NCI-H2196 (cell line): ENCODE measurements around the gene PTPRU.
"Not testable (repeated sequence)": the region's sequence is repeated elsewhere in the genome, so short reads cannot be mapped to it uniquely, and the experiment has no call there.

Experiments
- DNase-seq: peaks from one replicate; lab custom pipeline; 2025; ENCODE audit not compliant: unreplicated experiment; lab: John Stamatoyannopoulos, UW

The PTPRU gene

GRCh38 chr1:29285771-29286170 lies 49.4 kb downstream of the PTPRU start:
- DNase-seq = no peak

DNA sequence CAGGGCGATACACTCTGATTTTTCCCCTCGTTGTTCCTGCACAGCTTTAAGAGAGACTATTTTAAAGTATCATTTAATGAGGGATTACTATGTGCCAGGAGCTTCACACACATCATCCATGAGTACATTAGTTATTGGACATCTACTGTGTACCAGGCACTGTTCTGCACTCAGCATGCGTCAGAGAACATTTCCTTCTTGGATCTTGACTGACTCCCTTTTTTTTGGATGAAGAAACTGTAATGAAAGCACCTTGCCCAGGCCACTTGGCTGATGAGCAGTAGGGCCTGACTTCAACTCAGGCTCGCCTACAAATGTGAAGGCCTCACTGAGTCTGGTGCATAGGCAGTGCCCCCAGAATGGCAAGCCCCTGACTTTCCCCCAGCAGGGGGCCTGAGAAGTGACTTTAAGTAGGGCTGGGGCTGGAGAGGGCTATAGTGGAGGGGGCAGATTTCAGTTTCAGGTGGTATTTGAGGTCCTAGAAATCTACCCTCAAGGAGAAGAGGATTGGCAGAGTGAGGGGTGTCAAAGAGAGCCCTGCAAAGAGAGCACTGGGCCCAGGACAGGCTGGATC lies 50.0 kb downstream of the PTPRU start:
- DNase-seq = no peak

DNA sequence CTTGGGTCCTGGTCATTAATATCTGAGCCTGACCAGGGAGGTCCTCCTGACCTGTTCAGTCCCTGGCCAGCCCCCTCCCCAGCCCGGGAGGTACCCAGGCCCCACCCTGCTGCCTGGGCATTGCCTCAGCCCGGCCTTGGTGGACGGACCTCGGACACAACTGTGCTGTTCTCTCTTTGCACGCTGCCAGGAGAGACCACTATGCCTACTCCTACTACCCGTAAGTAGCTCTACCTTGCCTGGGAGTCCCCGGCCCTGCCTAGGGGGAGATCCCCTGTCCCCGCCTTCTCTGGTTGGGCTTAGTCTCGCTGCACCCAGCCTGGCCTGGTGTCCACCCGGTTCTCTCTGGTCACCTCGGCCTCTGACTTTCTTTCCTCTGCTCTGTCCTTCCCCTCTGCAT lies 53.2 kb downstream of the PTPRU start:
- no peak for DNase-seq

DNA sequence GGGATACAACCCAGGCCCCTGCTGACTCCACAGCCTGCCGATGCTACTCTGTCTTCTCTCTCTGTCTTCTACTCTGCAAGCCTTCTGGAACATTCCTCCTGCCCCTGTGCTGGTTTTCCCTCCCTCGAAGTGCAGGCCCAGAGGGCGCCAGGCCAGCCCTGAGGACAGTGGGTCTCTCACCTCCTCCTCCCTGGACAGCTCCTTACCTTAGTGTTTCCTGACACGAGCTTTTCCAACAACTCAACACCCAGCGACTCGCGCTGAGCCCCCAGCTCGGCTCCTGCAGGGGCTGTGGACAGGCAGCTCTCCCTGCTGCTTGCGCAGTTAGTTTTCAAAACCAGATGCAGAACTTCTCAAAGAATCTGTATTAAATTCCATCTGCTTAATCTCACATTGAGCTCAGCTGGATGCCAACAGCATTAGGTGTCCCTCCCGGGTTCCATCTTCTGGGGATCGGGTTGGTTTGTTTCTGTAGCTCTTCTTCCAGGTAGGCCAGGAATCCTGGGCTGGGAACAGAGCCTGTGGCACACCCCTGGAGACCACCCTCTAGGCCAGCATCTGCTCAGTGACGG lies 54.2 kb downstream of the PTPRU start:
- DNase-seq = no peak

GRCh38 chr1:29291756-29292155 lies 55.4 kb downstream of the PTPRU start:
- DNase-seq = no peak

- DNase-seq = no peak
Observed at GRCh38 chr1:29292344-29292743, 56.0 kb downstream of the PTPRU start.

- no peak for DNase-seq
Observed at GRCh38 chr1:29297450-29297849, 61.1 kb downstream of the PTPRU start.

DNA sequence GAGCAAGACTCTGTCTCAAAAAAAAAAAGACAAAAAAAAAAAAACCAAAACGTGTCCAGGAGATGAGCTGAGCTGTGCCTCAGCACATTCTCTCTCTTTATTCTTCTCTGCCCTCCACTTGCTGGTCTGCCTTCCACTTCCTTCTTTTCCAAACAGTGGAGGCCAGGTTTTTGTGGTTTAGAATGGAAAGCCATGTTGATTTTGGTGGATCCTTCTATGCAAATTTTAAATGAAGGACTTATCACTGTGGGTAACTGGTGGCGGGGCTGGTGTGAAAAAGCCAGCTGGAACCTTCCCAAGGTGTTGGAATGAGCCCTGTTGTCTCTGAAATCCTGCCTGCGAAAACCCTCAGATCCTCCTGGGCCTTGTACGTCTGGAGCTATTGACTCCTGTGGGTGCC lies 61.9 kb downstream of the PTPRU start:
- no peak for DNase-seq

DNA sequence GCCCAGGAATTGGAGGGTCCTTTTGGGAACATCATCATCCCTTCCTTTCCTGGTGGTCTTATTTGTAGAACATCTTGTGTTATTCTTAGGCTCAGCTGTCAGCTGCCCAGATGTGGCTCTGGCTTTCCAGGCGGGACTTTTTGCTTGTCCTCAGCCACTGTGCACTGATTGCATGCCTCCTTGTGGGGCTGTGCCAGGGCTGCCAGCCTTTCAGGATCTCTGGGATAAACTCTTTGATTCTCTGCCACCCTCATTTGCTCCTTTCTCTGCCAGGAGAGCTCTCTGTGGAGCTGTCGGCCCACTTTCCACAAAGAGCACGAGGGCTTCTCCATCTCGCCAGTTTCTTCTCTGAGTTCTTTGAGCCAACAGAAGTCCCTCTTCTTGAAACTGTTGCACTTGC lies 63.1 kb downstream of the PTPRU start:
- DNase-seq = no peak

- not testable (repeated sequence) for DNase-seq
Observed at GRCh38 chr1:29301732-29302131, 65.4 kb downstream of the PTPRU start.

- DNase-seq = no peak
Observed at GRCh38 chr1:29303201-29304024, 67.1 kb downstream of the PTPRU start.

GRCh38 chr1:29304025-29304684 lies 67.8 kb downstream of the PTPRU start:
- no peak for DNase-seq

DNA sequence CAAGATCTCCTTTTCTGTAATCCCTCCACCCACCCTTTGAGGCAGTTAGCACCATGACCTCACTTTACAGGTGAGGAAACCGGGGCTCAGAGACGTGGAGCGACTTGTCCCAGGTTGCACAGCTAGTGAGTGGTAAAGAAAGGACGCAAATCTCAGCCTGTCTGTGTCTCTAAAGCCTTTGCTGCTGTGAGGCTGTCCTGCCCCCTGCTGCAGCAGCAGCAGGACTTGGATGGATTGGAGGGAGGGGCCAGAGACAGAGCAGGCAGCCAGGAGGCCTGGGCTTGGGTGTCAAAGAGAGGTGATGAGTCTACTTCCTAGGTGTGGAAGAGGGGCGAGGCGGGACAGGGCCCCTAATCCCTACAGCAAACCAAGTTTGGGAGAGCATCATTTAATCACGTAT lies 69.6 kb downstream of the PTPRU start:
- no peak for DNase-seq

- DNase-seq = no peak
Observed at GRCh38 chr1:29306471-29307140, 70.3 kb downstream of the PTPRU start.

DNA sequence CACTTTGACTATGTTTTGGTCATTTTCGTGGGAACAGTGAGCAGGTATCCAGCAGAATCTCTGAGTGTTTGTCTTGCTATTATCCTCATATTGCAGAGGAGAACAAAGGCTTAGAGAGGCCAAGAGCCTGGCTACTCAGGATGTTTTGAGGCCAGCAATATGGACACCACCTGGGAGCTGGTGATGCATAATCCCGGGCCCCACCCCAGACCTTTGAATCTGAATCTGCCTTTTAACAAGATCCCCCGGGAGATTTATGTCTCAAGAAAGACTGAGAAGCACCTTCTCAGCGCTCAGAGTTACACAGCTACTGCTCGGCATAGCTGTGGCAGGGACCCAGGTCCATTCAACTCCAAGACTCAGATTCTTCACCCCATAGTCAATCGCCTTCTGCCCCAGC lies 72.8 kb downstream of the PTPRU start:
- DNase-seq = no peak

GRCh38 chr1:29309621-29310020 lies 73.3 kb downstream of the PTPRU start:
- DNase-seq = no peak

DNA sequence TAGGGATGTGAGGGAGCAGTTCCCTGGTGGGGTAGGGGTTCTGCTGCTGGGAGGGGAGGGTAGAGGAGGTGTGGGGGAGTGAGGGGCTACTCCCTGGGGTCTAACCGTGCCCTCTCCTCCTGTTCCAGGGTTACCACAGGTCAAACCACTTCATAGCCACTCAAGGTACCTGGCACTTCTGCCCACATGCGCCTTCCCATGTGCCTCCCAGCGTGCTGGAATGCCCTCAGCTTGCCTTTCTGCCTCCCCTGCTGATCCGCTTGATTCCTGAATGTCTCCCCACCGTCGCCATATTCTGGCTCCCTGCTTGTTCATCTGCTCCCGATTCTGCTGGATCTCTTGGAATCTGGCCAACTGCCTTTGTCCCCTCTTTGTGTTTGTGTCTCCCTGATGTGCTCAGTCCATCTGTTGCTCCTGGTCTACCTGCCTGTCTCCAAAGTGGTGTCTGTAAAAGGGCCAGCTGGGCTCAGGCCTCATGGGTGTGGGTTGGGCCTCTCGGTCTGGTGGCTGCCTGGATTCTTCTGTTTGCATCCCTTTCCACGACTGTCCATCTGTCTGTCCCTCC lies 74.4 kb downstream of the PTPRU start:
- no peak for DNase-seq

DNA sequence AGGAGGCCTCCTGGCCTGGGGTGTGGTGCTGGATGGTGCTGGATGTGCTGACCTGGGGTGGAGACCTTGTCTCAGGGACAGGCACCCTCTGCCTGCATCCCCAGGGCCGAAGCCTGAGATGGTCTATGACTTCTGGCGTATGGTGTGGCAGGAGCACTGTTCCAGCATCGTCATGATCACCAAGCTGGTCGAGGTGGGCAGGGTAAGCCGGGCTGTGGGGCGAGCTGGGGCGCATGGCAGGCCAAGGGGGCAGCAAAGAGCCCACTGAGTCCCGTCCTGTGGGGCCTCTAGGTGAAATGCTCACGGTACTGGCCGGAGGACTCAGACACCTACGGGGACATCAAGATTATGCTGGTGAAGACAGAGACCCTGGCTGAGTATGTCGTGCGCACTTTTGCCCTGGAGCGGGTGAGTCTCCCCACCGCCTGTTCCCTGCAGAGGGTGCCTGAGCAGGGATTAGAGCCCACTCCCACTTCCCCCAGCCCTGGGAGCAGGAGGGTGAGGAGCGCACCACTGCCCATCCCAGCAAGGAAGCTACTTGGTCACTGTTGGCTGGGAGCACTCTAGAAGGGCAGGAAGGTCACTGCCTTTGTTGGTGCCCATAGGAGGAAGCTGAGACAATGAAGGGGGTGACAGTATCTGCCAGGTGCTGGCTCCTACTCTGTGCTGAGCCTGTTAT lies 75.2 kb downstream of the PTPRU start:
- no peak for DNase-seq

GRCh38 chr1:29312469-29313461 lies 76.4 kb downstream of the PTPRU start:
- DNase-seq = no peak
